ENCODE data around the gene LIPT2.

DNA sequence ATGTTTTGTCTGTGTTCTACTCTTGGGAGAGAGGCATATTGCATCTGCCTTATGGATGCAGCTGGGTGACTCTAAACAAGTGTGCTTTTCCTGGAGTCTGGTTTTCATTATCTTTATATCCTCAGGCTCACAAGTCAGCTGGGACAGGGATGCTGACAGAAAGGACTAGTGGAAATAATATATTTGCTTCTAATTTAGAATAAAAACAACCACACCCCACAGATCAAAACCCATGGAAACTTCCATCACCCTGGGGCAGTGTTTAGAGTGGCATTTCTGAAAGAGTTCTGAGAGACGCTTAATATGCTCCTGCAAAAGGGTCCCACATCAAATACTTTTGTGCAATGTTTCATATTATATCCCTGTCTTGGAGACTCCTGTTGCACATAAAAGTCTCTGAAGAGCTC is 47.0 kb downstream of the LIPT2 start:
- TF ChIP-seq, protein P1, sequence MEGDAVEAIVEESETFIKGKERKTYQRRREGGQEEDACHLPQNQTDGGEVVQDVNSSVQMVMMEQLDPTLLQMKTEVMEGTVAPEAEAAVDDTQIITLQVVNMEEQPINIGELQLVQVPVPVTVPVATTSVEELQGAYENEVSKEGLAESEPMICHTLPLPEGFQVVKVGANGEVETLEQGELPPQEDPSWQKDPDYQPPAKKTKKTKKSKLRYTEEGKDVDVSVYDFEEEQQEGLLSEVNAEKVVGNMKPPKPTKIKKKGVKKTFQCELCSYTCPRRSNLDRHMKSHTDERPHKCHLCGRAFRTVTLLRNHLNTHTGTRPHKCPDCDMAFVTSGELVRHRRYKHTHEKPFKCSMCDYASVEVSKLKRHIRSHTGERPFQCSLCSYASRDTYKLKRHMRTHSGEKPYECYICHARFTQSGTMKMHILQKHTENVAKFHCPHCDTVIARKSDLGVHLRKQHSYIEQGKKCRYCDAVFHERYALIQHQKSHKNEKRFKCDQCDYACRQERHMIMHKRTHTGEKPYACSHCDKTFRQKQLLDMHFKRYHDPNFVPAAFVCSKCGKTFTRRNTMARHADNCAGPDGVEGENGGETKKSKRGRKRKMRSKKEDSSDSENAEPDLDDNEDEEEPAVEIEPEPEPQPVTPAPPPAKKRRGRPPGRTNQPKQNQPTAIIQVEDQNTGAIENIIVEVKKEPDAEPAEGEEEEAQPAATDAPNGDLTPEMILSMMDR (IDR thresholded peaks at IDR 0.05): no peak
- no peak for TF ChIP-seq POLR2A (IDR thresholded peaks at IDR 0.05)
